ENCODE results near the gene FAM222B.
A peak's percentile ranks its signal among the peaks of the same experiment; 100 is the strongest.

GRCh38 chr17:28812091-28812747 is 30.4 kb downstream of the FAM222B start:
- no peak for TF ChIP-seq CTCF (IDR thresholded peaks at IDR 0.05)
- TF ChIP-seq POLR2A (IDR thresholded peaks at IDR 0.05) = peak in 1 of 2 donors; percentile 26
- peak; percentile 47 to 76 for TF ChIP-seq POLR2AphosphoS5 (IDR thresholded peaks at IDR 0.05; ENCODE audit: insufficient read depth in 1 of 2, low read depth in 1 of 2)
